Adrenal gland (tissue), 12 donors: ENCODE measurements around the gene SDK1. TPM values are rescaled to one million over a fixed set of nuclear protein-coding genes. Genes with fewer than 3 reads are reported as not detected.

Source experiments
- DNase-seq, 7 donors: peaks; one replicate each; pipeline ENCODE4 v3.0.0-alpha.2; 2019 to 2020
- H3K27ac ChIP-seq, 5 donors: fragments of 200-600 bp; sonication (generic) in 4 of 5; 1 replicate in 3 of 5; 2 replicates in 2 of 5; pipeline versions ENCODE4 v1.5.1 to v1.8.0; 2016 to 2020; ENCODE audit warnings: mild to moderate bottlenecking in 1 of 5
- H3K27me3 ChIP-seq: fragments of 200-600 bp; 2 replicates; pipeline ENCODE4 v1.8.0; 2021
- H3K36me3 ChIP-seq, 2 donors: fragments of 200-600 bp; replicated peaks in 1 of 2; 1 replicate in 1 of 2; 2 replicates in 1 of 2; pipeline versions ENCODE4 v1.5.1 to v1.8.0; 2018 to 2022
- H3K4me1 ChIP-seq, 2 donors: fragments of 200-600 bp; replicated peaks in 1 of 2; 1 replicate in 1 of 2; 2 replicates in 1 of 2; pipeline versions ENCODE4 v1.5.1 to v1.8.0; 2018 to 2021
- H3K4me3 ChIP-seq, 4 donors: fragments of 200-600 bp; sonication (generic) in 3 of 4; one replicate each; pipeline ENCODE4 v1.5.1; 2016 to 2018
- H3K9me3 ChIP-seq, 3 donors: fragments of 200-600 bp; sonication (generic) in 1 of 3; replicated peaks in 1 of 3; 1 replicate in 2 of 3; 2 replicates in 1 of 3; pipeline versions ENCODE4 v1.5.1 to v1.8.0; 2016 to 2021
- CTCF ChIP-seq, 6 experiments: fragments of 450-650 bp in 4 of 6; fragments of 200-600 bp in 2 of 6; sonication (generic) in 1 of 6; IDR thresholded peaks; 1 replicate in 5 of 6; 2 replicates in 1 of 6; pipeline versions ENCODE4 v1.5.1 to v1.8.0; 2016 to 2021; ENCODE audit warnings: antibody characterized with exemption in 6 of 6, mild to moderate bottlenecking in 2 of 6, moderate library complexity in 1 of 6
- POLR2A ChIP-seq, 2 donors: fragments of 450-650 bp; IDR thresholded peaks; one replicate each; pipeline ENCODE4 v1.6.1; 2017; ENCODE audit warnings: antibody characterized with exemption in 2 of 2, mild to moderate bottlenecking in 2 of 2, moderate library complexity in 1 of 2
- WGBS, 4 donors: extraction: QIAGEN DNeasy Blood & Tissue Kit in 2 of 4; methylation state at CpG; one replicate each; pipeline versions ENCODE4 v1.1.5 to v1.1.7; 2013 to 2017; 5-methylcytosine and 5-hydroxymethylcytosine counted together
- intact Hi-C, 2 donors: fragments of 100-400 bp; cut with DNase I; formaldehyde crosslinking; loops; one replicate each; pipeline versions ENCODE4 v1.14.1 to v1.15.0; 2022 to 2023
- polyA plus RNA-seq, 3 donors: library from polyadenylated mRNA; stranded (reverse); fragments of 200-250 nt in 2 of 3; fragments of 350-450 nt in 1 of 3; fragmentation: Illumina TruSeq in 1 of 3; extraction: RNeasy Lipid Tissue Mini Kit (QIAGEN cat#74804) in 1 of 3; gene quantifications; one replicate each; pipeline ENCODE4 v1.2.3, GENCODE V29; 2013 to 2014
- total RNA-seq, 9 donors: library from RNA; depleted of rRNA in 4 of 9; stranded (reverse); fragments of >200 nt in 4 of 9; fragments of 120-200 nt in 1 of 9; fragmentation: NEBNext Ultra II Directional in 1 of 9; extraction: Animal tissue kit (Norgen Biotek cat#: 25700) in 1 of 9; gene quantifications; one replicate each; pipeline versions ENCODE4 v1.1.0 to v1.2.4, GENCODE V29; 2013 to 2023
- donor health status: healthy with polysubstance abuse.
- donor health status: Bipolar disorder and iron deficiency.
- donor health status: DM: yes; HTN: yes; CAD: no.
- donor health status: DM: no; HTN: no; CAD: no.
- donor health status: DM: no; HTN: no; CAD: no.
- donor health status: DM: yes; HTN: yes; CAD: no.

SDK1 gene
- total and polyA plus RNA-seq, 12 donors, result 0.50 to 3.6 (median 1.5) TPM

- Histone ChIP-seq H3K4me1 (no peaks in the 10 kb centered on the region), H3K36me3 (no peaks in the 10 kb centered on the region), H3K9me3 (no peaks in the 10 kb centered on the region), H3K27me3 (no peaks in the 10 kb centered on the region), H3K4me3 (no peak overlapping the region), H3K27ac (no peak overlapping the region)
- 80 to 88% (median 81%) methylated on average over 6 of the region's 6 CpGs for WGBS, 4 donors
- TF ChIP-seq CTCF (IDR thresholded peaks at IDR 0.05) (no peak), POLR2A (IDR thresholded peaks at IDR 0.05) (no peak)
- DNase-seq, result no peak
- intact Hi-C loops, result no loop called here
Measured at GRCh38 chr7:4054158-4054557, 753.1 kb downstream of the SDK1 start.

- TF ChIP-seq CTCF (IDR thresholded peaks at IDR 0.05), result no peak
- no peak for TF ChIP-seq POLR2A (IDR thresholded peaks at IDR 0.05)
- H3K27me3 ChIP-seq, result no peaks in the 10 kb centered on the region
- H3K36me3 ChIP-seq, result no peaks in the 10 kb centered on the region
- no peaks in the 10 kb centered on the region for H3K9me3 ChIP-seq
- H3K4me3 ChIP-seq, result no peak overlapping the region
- 84 to 92% (median 89%) methylated on average over 14 to 19 of the region's 19 CpGs for WGBS, 4 donors
- peak in 1 of 7 donors; percentile 24 for DNase-seq
- H3K4me1 ChIP-seq, result no peaks in the 10 kb centered on the region
- no peak overlapping the region for H3K27ac ChIP-seq
- intact Hi-C loops, result no loop called here
Measured at GRCh38 chr7:4056552-4057288, 755.7 kb downstream of the SDK1 start.

- H3K27ac ChIP-seq, result no peak overlapping the region
- H3K9me3 ChIP-seq, result no peaks in the 10 kb centered on the region
- H3K4me1 ChIP-seq, result no peaks in the 10 kb centered on the region
- peak in 1 of 7 donors; percentile 31 for DNase-seq
- WGBS, 4 donors, result 68 to 86% (median 77%) methylated on average over 1 of the region's 1 CpG; no CpG with 5 or more reads in 1 of the 4 donors
- TF ChIP-seq POLR2A (IDR thresholded peaks at IDR 0.05) (no peak), CTCF (IDR thresholded peaks at IDR 0.05) (no peak)
- H3K27me3 ChIP-seq, result no peaks in the 10 kb centered on the region
- intact Hi-C loops, result no loop called here
- H3K4me3 ChIP-seq, result no peak overlapping the region
- H3K36me3 ChIP-seq, result no peaks in the 10 kb centered on the region
Measured at GRCh38 chr7:4057289-4057616, 756.2 kb downstream of the SDK1 start.

- WGBS, 4 donors, result 84 to 90% (median 89%) methylated on average over 1 of the region's 1 CpG
- DNase-seq, result no peak
- no peak for TF ChIP-seq CTCF (IDR thresholded peaks at IDR 0.05)
- no peak for TF ChIP-seq POLR2A (IDR thresholded peaks at IDR 0.05)
- H3K27me3 ChIP-seq, result no peaks in the 10 kb centered on the region
- no peaks in the 10 kb centered on the region for H3K9me3 ChIP-seq
- H3K36me3 ChIP-seq, result no peaks in the 10 kb centered on the region
- no peak overlapping the region for H3K4me3 ChIP-seq
- intact Hi-C loops, result no loop called here
- no peaks in the 10 kb centered on the region for H3K4me1 ChIP-seq
- no peak overlapping the region for H3K27ac ChIP-seq
Measured at GRCh38 chr7:4058158-4058557, 757.1 kb downstream of the SDK1 start.
